IMR-90 (cell line): ENCODE results near the gene LRRC4C. TPM values are rescaled to one million over a fixed set of nuclear protein-coding genes. Genes with fewer than 3 reads are reported as not detected.

Experiments used
- ATAC-seq: fragments of 200-7000 bp; cut with Tn5 transposase; 2 replicates; pipeline ENCODE4 v1.9.1; 2020; ENCODE audit warnings: low read depth, mild to moderate bottlenecking, moderate library complexity
- BruUV-seq: library from RNA; stranded (reverse); fragments of 400-500 nt; replicated peaks from 2 replicates; lab custom pipeline; 2021; lab: Mats Ljungman, UMichigan
- CTCF ChIA-PET: fragments of 300-600 bp; formaldehyde crosslinking; extraction: SDS; loops from one replicate; lab custom pipeline; 2021; ENCODE audit warnings: antibody characterized with exemption; lab: Yijun Ruan, JAX
- POLR2A ChIA-PET: fragments of 300-600 bp; sonication (Branson Sonifier 250); formaldehyde crosslinking; loops from one replicate; lab custom pipeline; 2022; ENCODE audit warnings: antibody characterized with exemption; ENCODE audit not compliant: unreplicated experiment; lab: Charles Lee
- DNase-seq: peaks from one replicate; pipeline ENCODE4 v3.0.0; 2013
- H2AFZ ChIP-seq: replicated peaks from 2 replicates; pipeline ENCODE3; 2013; ENCODE audit warnings: low read length, mild to moderate bottlenecking; ENCODE audit not compliant: poor library complexity
- H2AK5ac ChIP-seq: 2 replicates; pipeline ENCODE4 v1.6.1; 2013; ENCODE audit warnings: low read depth, low read length, inconsistent platforms
- H2AK9ac ChIP-seq: replicated peaks from 2 replicates; pipeline ENCODE3; 2013; ENCODE audit warnings: mild to moderate bottlenecking, low read depth, low read length, moderate library complexity; ENCODE audit not compliant: poor library complexity
- H2BK120ac ChIP-seq: 2 replicates; pipeline ENCODE4 v1.6.1; 2013; ENCODE audit warnings: low read depth, low read length, inconsistent platforms
- H2BK15ac ChIP-seq: 3 replicates; pipeline ENCODE4 v1.6.1; 2013; ENCODE audit warnings: low read depth, low read length, inconsistent platforms
- H2BK20ac ChIP-seq: 2 replicates; pipeline ENCODE4 v1.6.1; 2013; ENCODE audit warnings: low read depth, mild to moderate bottlenecking, inconsistent platforms, low read length, moderate library complexity
- H2BK5ac ChIP-seq: 2 replicates; pipeline ENCODE4 v1.6.1; 2013; ENCODE audit warnings: mild to moderate bottlenecking, low read depth, low read length, inconsistent platforms; ENCODE audit not compliant: poor library complexity, severe bottlenecking
- H3K14ac ChIP-seq: replicated peaks from 2 replicates; pipeline ENCODE4 v1.6.1; 2013; ENCODE audit warnings: low read depth, low read length, inconsistent platforms
- H3K18ac ChIP-seq: 2 replicates; pipeline ENCODE4 v1.6.1; 2013; ENCODE audit warnings: low read depth, low read length, control low read depth
- H3K23ac ChIP-seq: 2 replicates; pipeline ENCODE4 v1.6.1; 2013; ENCODE audit warnings: low read depth, low read length, inconsistent platforms
- H3K27ac ChIP-seq: 2 replicates; pipeline ENCODE4 v1.5.1; 2013; ENCODE audit warnings: mild to moderate bottlenecking, control low read depth, low read length; ENCODE audit not compliant: insufficient read depth
- H3K27me3 ChIP-seq: 2 replicates; pipeline ENCODE4 v1.6.1; 2013; ENCODE audit warnings: low read length; ENCODE audit not compliant: control insufficient read depth, insufficient read depth
- H3K36me3 ChIP-seq: 2 replicates; pipeline ENCODE4 v1.6.1; 2013; ENCODE audit warnings: low read length, mixed read lengths; ENCODE audit not compliant: control insufficient read depth, insufficient read depth
- H3K4ac ChIP-seq: 2 replicates; pipeline ENCODE4 v1.6.1; 2013; ENCODE audit warnings: low read depth, low read length, inconsistent platforms
- H3K4me1 ChIP-seq: 2 replicates; pipeline ENCODE4 v1.6.1; 2013; ENCODE audit warnings: low read length, mixed read lengths; ENCODE audit not compliant: control insufficient read depth, insufficient read depth
- H3K4me2 ChIP-seq: 2 replicates; pipeline ENCODE4 v1.6.1; 2013; ENCODE audit warnings: low read depth, mild to moderate bottlenecking, control low read depth, low read length, moderate library complexity
- H3K4me3 ChIP-seq: 2 replicates; pipeline ENCODE4 v1.5.1; 2013; ENCODE audit warnings: low read depth, mild to moderate bottlenecking, control low read depth, low read length, moderate library complexity; ENCODE audit not compliant: insufficient read depth
- H3K56ac ChIP-seq: 2 replicates; pipeline ENCODE4 v1.6.1; 2013; ENCODE audit warnings: low read length, inconsistent platforms; ENCODE audit not compliant: insufficient read depth; ENCODE audit errors: extremely low read depth
- H3K79me1 ChIP-seq, 2 experiments: 2 replicates each; pipeline ENCODE4 v1.6.1; 2013; ENCODE audit warnings: low read length in 2 of 2, inconsistent platforms in 1 of 2, low read depth in 1 of 2
- H3K9ac ChIP-seq: 2 replicates; pipeline ENCODE4 v1.6.1; 2013; ENCODE audit warnings: low read depth, low read length, control low read depth
- H3K9me1 ChIP-seq: 2 replicates; pipeline ENCODE4 v1.6.1; 2013; ENCODE audit warnings: low read length, inconsistent platforms; ENCODE audit not compliant: insufficient read depth
- H3K9me3 ChIP-seq: 2 replicates; pipeline ENCODE4 v1.6.1; 2013; ENCODE audit warnings: low read length; ENCODE audit not compliant: control insufficient read depth, insufficient read depth
- H4K20me1 ChIP-seq: 2 replicates; pipeline ENCODE4 v1.6.1; 2013; ENCODE audit warnings: low read length, inconsistent platforms; ENCODE audit not compliant: insufficient read depth
- H4K5ac ChIP-seq: 2 replicates; pipeline ENCODE4 v1.6.1; 2013; ENCODE audit warnings: mild to moderate bottlenecking, low read depth, low read length, control low read depth
- H4K8ac ChIP-seq, 2 experiments: 2 replicates each; pipeline ENCODE4 v1.6.1; 2013; ENCODE audit warnings: low read depth in 2 of 2, low read length in 2 of 2, control low read depth in 1 of 2, inconsistent platforms in 1 of 2
- H4K91ac ChIP-seq: 2 replicates; pipeline ENCODE4 v1.6.1; 2013; ENCODE audit warnings: low read depth, low read length, inconsistent platforms; ENCODE audit not compliant: insufficient read depth
- BHLHE40 ChIP-seq: fragments of 150-350 bp; IDR thresholded peaks from 2 replicates; pipeline ENCODE4 v1.6.1; 2016; ENCODE audit warnings: mild to moderate bottlenecking, low read depth, low read length
- CEBPB ChIP-seq: IDR thresholded peaks from 2 replicates; pipeline ENCODE4 v1.6.1; 2012; ENCODE audit warnings: low read depth, low read length, improper control_type of control experiment
- CHD1 ChIP-seq: IDR thresholded peaks from 2 replicates; pipeline ENCODE4 v1.6.1; 2012; ENCODE audit warnings: low read depth, low read length, improper control_type of control experiment
- FOS ChIP-seq: fragments of 150-350 bp; IDR thresholded peaks from 2 replicates; pipeline ENCODE4 v1.6.1; 2016; ENCODE audit warnings: low read depth, low read length
- MAFK ChIP-seq: IDR thresholded peaks from 2 replicates; pipeline ENCODE4 v1.6.1; 2012; ENCODE audit warnings: low read depth, low read length, improper control_type of control experiment
- MAZ ChIP-seq: IDR thresholded peaks from 2 replicates; pipeline ENCODE4 v1.6.1; 2012; ENCODE audit warnings: low read depth, mild to moderate bottlenecking, low read length, improper control_type of control experiment, moderate library complexity, borderline replicate concordance
- MXI1 ChIP-seq: IDR thresholded peaks from 2 replicates; pipeline ENCODE4 v1.6.1; 2012; ENCODE audit warnings: low read depth, mild to moderate bottlenecking, low read length, moderate library complexity, borderline replicate concordance
- NFE2L2 ChIP-seq: fragments of 150-350 bp; IDR thresholded peaks from 2 replicates; pipeline ENCODE4 v1.6.1; 2016; ENCODE audit warnings: low read depth, mild to moderate bottlenecking, low read length
- POLR2A ChIP-seq: IDR thresholded peaks from 2 replicates; pipeline ENCODE4 v1.6.1; 2012; ENCODE audit warnings: mild to moderate bottlenecking, low read depth, low read length
- RAD21 ChIP-seq: IDR thresholded peaks from 2 replicates; pipeline ENCODE4 v1.6.1; 2012; ENCODE audit warnings: low read length, improper control_type of control experiment
- RCOR1 ChIP-seq: IDR thresholded peaks from 2 replicates; pipeline ENCODE4 v1.6.1; 2012; ENCODE audit warnings: mild to moderate bottlenecking, low read length, improper control_type of control experiment; ENCODE audit not compliant: insufficient replicate concordance
- RFX5 ChIP-seq: IDR thresholded peaks from 2 replicates; pipeline ENCODE4 v1.8.0; 2012; ENCODE audit warnings: low read depth, mild to moderate bottlenecking, low read length, moderate library complexity
- SMC3 ChIP-seq: fragments of 150-350 bp; IDR thresholded peaks from 2 replicates; pipeline ENCODE4 v1.6.1; 2016; ENCODE audit warnings: low read depth, mild to moderate bottlenecking, antibody characterized with exemption, low read length, moderate library complexity
- WGBS, 2 experiments: methylation state at CpG; one replicate each; pipeline versions ENCODE4 v1.1.5 to v1.1.7; 2013; ENCODE audit warnings: missing lambda C conversion rate in 2 of 2; ENCODE audit not compliant: insufficient read length in 1 of 2; ENCODE audit errors: extremely low coverage in 2 of 2; 5-methylcytosine and 5-hydroxymethylcytosine counted together
- dilution Hi-C: fragments of 300-500 bp; cut with HindIII; formaldehyde crosslinking; loops from one replicate; pipeline ENCODE4 v1.14.3; 2018; ENCODE audit warnings: low sequenced_read_pairs; ENCODE audit not compliant: unreplicated experiment
- in situ Hi-C: fragments of 300-500 bp; cut with MboI; formaldehyde crosslinking; loops from 3 replicates; pipeline ENCODE4 v1.14.3; 2019; ENCODE audit warnings: low sequenced_read_pairs, inconsistent platforms, mixed read lengths
- intact Hi-C: fragments of 100-400 bp; cut with micrococcal nuclease; formaldehyde crosslinking; loops from 2 replicates; pipeline ENCODE4 v1.10.0; 2022
- polyA plus RNA-seq, 3 experiments: library from polyadenylated mRNA; depleted of rRNA; stranded (reverse); fragments of >200 nt; gene quantifications; 2 replicates each; pipeline ENCODE4 v1.2.3, GENCODE V29; 2012; ENCODE audit warnings: low replicate concordance in 1 of 3
- total RNA-seq: library from RNA; depleted of rRNA; stranded (reverse); fragments of >200 nt; gene quantifications from 2 replicates; pipeline ENCODE4 v1.2.3, GENCODE V29; 2012
- TF ChIP-seq, protein P1 (sequence below): conservative IDR thresholded peaks from 2 replicates; pipeline ENCODE4 v1.5.1; 2012; ENCODE audit warnings: mild to moderate bottlenecking, low read depth, low read length, improper control_type of control experiment
- TF ChIP-seq, protein P2 (sequence below): fragments of 150-350 bp; IDR thresholded peaks from 2 replicates; pipeline ENCODE4 v1.6.1; 2016; ENCODE audit warnings: low read depth, mild to moderate bottlenecking, low read length, moderate library complexity, borderline replicate concordance
- TF ChIP-seq, protein P3 (sequence below): fragments of 150-350 bp; IDR thresholded peaks from 2 replicates; pipeline ENCODE4 v1.6.1; 2017; ENCODE audit warnings: mild to moderate bottlenecking, antibody characterized with exemption, low read length, low read depth

Gene LRRC4C
- total and polyA plus RNA-seq, 2 of the 4 experiments (the other 2 are of a cell fraction): under 0.01 to 0.03 TPM

DNA sequence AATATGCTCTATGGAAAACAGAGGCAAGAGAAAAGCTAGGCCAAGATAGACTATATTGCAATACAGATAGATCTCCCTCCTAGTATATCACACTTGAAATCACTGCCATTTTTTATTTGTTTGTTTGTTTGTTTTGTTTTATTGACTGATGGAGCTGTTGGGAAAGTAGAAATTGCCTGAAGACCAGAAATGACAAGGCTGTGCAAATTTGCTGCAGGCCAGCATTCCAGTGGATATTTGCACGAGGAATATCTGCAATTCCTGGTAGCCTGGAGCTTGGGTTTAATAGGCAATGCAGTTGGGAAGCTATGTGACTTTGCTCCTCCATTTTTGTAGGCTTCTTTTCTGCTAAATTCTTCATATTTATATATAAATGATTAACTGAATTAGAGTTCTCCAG is 991.7 kb downstream of the LRRC4C start:
- Histone ChIP-seq H4K8ac (no peak overlapping the region), H3K79me1 (no peaks in the 10 kb centered on the region), H4K5ac (no peak overlapping the region), H2AFZ (no peak overlapping the region), H3K4me2 (no peak overlapping the region), H2AK5ac (no peak overlapping the region), H3K36me3 (no peaks in the 10 kb centered on the region), H2BK120ac (no peak overlapping the region), H2AK9ac (no peak overlapping the region), H4K20me1 (no peaks in the 10 kb centered on the region), H2BK5ac (no peak overlapping the region), H3K23ac (no peak overlapping the region), H3K9me3 (no peaks in the 10 kb centered on the region), H2BK20ac (no peak overlapping the region), H3K9ac (no peak overlapping the region), H4K91ac (no peak overlapping the region), H3K27ac (no peak overlapping the region), H3K14ac (no peak overlapping the region), H3K4me1 (no peaks in the 10 kb centered on the region), H3K56ac (no peak overlapping the region), H2BK15ac (no peak overlapping the region), H3K9me1 (no peaks in the 10 kb centered on the region), H3K4ac (no peak overlapping the region), H3K18ac (no peak overlapping the region), H3K27me3 (no peaks in the 10 kb centered on the region), H3K4me3 (no peak overlapping the region)
- dilution Hi-C loops (no loop called here), intact Hi-C loops (no loop called here), in situ Hi-C loops (no loop called here)
- no CpG with 5 or more reads among the region's 1 CpG for WGBS, 2 experiments
- no peak for ATAC-seq
- POLR2A ChIA-PET: no interaction called here
- no peak for TF ChIP-seq BHLHE40
- TF ChIP-seq SMC3: no peak
- TF ChIP-seq RFX5: no peak
- no peak for TF ChIP-seq MXI1
- TF ChIP-seq CHD1: no peak
- no peak for TF ChIP-seq MAZ
- no peak for TF ChIP-seq RAD21
- TF ChIP-seq, protein P1, sequence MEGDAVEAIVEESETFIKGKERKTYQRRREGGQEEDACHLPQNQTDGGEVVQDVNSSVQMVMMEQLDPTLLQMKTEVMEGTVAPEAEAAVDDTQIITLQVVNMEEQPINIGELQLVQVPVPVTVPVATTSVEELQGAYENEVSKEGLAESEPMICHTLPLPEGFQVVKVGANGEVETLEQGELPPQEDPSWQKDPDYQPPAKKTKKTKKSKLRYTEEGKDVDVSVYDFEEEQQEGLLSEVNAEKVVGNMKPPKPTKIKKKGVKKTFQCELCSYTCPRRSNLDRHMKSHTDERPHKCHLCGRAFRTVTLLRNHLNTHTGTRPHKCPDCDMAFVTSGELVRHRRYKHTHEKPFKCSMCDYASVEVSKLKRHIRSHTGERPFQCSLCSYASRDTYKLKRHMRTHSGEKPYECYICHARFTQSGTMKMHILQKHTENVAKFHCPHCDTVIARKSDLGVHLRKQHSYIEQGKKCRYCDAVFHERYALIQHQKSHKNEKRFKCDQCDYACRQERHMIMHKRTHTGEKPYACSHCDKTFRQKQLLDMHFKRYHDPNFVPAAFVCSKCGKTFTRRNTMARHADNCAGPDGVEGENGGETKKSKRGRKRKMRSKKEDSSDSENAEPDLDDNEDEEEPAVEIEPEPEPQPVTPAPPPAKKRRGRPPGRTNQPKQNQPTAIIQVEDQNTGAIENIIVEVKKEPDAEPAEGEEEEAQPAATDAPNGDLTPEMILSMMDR: no peak
- TF ChIP-seq, protein P2, sequence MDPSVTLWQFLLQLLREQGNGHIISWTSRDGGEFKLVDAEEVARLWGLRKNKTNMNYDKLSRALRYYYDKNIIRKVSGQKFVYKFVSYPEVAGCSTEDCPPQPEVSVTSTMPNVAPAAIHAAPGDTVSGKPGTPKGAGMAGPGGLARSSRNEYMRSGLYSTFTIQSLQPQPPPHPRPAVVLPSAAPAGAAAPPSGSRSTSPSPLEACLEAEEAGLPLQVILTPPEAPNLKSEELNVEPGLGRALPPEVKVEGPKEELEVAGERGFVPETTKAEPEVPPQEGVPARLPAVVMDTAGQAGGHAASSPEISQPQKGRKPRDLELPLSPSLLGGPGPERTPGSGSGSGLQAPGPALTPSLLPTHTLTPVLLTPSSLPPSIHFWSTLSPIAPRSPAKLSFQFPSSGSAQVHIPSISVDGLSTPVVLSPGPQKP: no peak
- TF ChIP-seq FOS: no peak
- TF ChIP-seq, protein P3, sequence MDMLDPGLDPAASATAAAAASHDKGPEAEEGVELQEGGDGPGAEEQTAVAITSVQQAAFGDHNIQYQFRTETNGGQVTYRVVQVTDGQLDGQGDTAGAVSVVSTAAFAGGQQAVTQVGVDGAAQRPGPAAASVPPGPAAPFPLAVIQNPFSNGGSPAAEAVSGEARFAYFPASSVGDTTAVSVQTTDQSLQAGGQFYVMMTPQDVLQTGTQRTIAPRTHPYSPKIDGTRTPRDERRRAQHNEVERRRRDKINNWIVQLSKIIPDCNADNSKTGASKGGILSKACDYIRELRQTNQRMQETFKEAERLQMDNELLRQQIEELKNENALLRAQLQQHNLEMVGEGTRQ: no peak
- no peak for TF ChIP-seq POLR2A
- TF ChIP-seq CEBPB: no peak
- TF ChIP-seq NFE2L2: no peak
- no peak for TF ChIP-seq RCOR1
- no peak for TF ChIP-seq MAFK
- DNase-seq: no peak
- CTCF ChIA-PET: no interaction called here
- no TSS peak for BruUV-seq
